ENCODE data around the gene BRINP3. TPM values are rescaled to one million over a fixed set of nuclear protein-coding genes. Genes with fewer than 3 reads are reported as not detected.

The BRINP3 gene
- total RNA-seq, 1 experiment from 2014 or later: not detected

DNA sequence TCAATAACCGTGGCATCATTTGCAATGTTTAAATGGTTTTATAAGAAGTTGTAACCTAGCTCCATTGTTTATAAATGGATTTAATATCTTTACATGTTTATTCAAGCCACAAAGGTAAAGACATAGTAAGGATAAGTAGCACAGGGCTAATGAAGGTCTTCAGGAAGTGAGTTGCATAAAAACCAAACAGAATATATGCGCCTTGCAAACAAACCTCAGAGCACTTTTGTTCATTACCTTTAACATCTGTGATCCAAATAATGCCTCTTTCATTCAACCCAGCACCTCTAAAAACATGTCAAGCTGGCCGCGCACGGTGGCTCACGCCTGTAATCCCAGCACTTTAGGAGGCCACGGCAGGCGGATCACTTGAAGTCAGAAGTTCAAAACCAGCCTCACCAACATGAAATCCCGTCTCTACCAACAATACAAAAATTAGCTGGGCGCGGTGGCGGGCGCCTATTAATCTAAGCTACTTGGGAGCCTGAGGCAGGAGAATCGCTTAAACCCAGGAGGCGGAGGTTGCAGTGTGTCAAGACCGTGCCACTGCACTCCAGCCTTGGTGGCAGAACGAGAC is 25.3 kb downstream of the BRINP3 start:
- H3K56ac ChIP-seq (ENCODE audit: insufficient read length, low read depth, low read length): no peak overlapping the region
- no peak overlapping the region for H2BK5ac ChIP-seq (ENCODE audit: insufficient read length, low read length)
- no peak overlapping the region for H3K4ac ChIP-seq (ENCODE audit: low read depth, low read length)
- no peak overlapping the region for H2AFZ ChIP-seq (ENCODE audit: low read length)
- no peaks in the 10 kb centered on the region for H3K79me2 ChIP-seq (ENCODE audit: insufficient read depth, low read length)
- no peaks in the 10 kb centered on the region for H3K4me1 ChIP-seq (ENCODE audit: insufficient read depth, low read length)
- H3K23ac ChIP-seq (ENCODE audit: insufficient read length, low read depth, low read length): no peak overlapping the region
- no peak overlapping the region for H3K27ac Mint-ChIP-seq
- no peak for DNase-seq
- no peak overlapping the region for H2BK120ac ChIP-seq (ENCODE audit: low read depth, low read length, poor library complexity, severe bottlenecking)
- no peaks in the 10 kb centered on the region for H3K79me1 ChIP-seq (ENCODE audit: insufficient read depth, low read depth, low read length, poor library complexity, severe bottlenecking)
- TF ChIP-seq, protein P1, sequence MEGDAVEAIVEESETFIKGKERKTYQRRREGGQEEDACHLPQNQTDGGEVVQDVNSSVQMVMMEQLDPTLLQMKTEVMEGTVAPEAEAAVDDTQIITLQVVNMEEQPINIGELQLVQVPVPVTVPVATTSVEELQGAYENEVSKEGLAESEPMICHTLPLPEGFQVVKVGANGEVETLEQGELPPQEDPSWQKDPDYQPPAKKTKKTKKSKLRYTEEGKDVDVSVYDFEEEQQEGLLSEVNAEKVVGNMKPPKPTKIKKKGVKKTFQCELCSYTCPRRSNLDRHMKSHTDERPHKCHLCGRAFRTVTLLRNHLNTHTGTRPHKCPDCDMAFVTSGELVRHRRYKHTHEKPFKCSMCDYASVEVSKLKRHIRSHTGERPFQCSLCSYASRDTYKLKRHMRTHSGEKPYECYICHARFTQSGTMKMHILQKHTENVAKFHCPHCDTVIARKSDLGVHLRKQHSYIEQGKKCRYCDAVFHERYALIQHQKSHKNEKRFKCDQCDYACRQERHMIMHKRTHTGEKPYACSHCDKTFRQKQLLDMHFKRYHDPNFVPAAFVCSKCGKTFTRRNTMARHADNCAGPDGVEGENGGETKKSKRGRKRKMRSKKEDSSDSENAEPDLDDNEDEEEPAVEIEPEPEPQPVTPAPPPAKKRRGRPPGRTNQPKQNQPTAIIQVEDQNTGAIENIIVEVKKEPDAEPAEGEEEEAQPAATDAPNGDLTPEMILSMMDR (conservative IDR thresholded peaks at IDR 0.05): no peak
- no peaks in the 10 kb centered on the region for H3K9me3 Mint-ChIP-seq
- no peaks in the 10 kb centered on the region for H3K27me3 Mint-ChIP-seq (ENCODE audit: low read depth)
- H2BK20ac ChIP-seq (ENCODE audit: low read depth, low read length, poor library complexity, severe bottlenecking): no peak overlapping the region
- no peak overlapping the region for H2BK12ac ChIP-seq (ENCODE audit: insufficient read length, low read depth, low read length)
- no peaks in the 10 kb centered on the region for H3K9me3 ChIP-seq (ENCODE audit: control insufficient read depth, low read depth, low read length)
- H3K4me3 Mint-ChIP-seq: no peak overlapping the region
- H3K14ac ChIP-seq (ENCODE audit: insufficient read depth, low read length): no peak overlapping the region
- no peak overlapping the region for H3T11ph ChIP-seq (ENCODE audit: low read length)
- no peak overlapping the region for H3K4me2 ChIP-seq (ENCODE audit: insufficient read depth, insufficient read length, low read length)
- H4K91ac ChIP-seq (ENCODE audit: insufficient read length, low read depth, low read length): no peak overlapping the region
- H3K27ac ChIP-seq (ENCODE audit: insufficient read length, low read depth, low read length): no peak overlapping the region
- H3K9ac ChIP-seq (ENCODE audit: extremely low read depth, insufficient read length, low read length): no peak overlapping the region
- H3K4me1 Mint-ChIP-seq: no peaks in the 10 kb centered on the region
- H3K23me2 ChIP-seq (ENCODE audit: insufficient read length, low read depth, low read length, poor library complexity, severe bottlenecking): no peaks in the 10 kb centered on the region
- no peak overlapping the region for H3K18ac ChIP-seq (ENCODE audit: insufficient read length, low read depth, low read length)
- no peak overlapping the region for H2AK5ac ChIP-seq (ENCODE audit: insufficient read length, low read length)
- no peak overlapping the region for H4K8ac ChIP-seq (replicated peaks; ENCODE audit: insufficient read length, low read depth, low read length)
- H4K5ac ChIP-seq (ENCODE audit: insufficient read length, low read depth, low read length): no peak overlapping the region
- no CpG with 5 or more reads among the region's 17 CpGs for WGBS (ENCODE audit: extremely low coverage, insufficient read length, low lambda C conversion rate)
- H4K20me1 ChIP-seq (ENCODE audit: control insufficient read depth, insufficient read depth, insufficient read length): no peaks in the 10 kb centered on the region
- no peaks in the 10 kb centered on the region for H3K27me3 ChIP-seq (ENCODE audit: insufficient read depth, low read length)
- H3K36me3 Mint-ChIP-seq (ENCODE audit: insufficient read depth in 1 of 3, low read depth in 3 of 3): no peaks in the 10 kb centered on the region
- H2BK15ac ChIP-seq (ENCODE audit: low read depth, low read length): no peak overlapping the region
